Hematopoietic multipotent progenitor cell treated with erythropoietin and hydrocortisone succinate and interleukin-3 and kit ligand, for 8 days (in vitro differentiated cells): ENCODE results near the gene FAM50A.
"Not testable (repeated sequence)": the region's sequence is repeated elsewhere in the genome, so short reads cannot be mapped to it uniquely, and the experiment has no call there.

ENCODE experiments used
- DNase-seq: peaks from one replicate; pipeline ENCODE4 v3.0.0-alpha.2; 2015

Gene FAM50A, protein sequence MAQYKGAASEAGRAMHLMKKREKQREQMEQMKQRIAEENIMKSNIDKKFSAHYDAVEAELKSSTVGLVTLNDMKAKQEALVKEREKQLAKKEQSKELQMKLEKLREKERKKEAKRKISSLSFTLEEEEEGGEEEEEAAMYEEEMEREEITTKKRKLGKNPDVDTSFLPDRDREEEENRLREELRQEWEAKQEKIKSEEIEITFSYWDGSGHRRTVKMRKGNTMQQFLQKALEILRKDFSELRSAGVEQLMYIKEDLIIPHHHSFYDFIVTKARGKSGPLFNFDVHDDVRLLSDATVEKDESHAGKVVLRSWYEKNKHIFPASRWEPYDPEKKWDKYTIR

DNA sequence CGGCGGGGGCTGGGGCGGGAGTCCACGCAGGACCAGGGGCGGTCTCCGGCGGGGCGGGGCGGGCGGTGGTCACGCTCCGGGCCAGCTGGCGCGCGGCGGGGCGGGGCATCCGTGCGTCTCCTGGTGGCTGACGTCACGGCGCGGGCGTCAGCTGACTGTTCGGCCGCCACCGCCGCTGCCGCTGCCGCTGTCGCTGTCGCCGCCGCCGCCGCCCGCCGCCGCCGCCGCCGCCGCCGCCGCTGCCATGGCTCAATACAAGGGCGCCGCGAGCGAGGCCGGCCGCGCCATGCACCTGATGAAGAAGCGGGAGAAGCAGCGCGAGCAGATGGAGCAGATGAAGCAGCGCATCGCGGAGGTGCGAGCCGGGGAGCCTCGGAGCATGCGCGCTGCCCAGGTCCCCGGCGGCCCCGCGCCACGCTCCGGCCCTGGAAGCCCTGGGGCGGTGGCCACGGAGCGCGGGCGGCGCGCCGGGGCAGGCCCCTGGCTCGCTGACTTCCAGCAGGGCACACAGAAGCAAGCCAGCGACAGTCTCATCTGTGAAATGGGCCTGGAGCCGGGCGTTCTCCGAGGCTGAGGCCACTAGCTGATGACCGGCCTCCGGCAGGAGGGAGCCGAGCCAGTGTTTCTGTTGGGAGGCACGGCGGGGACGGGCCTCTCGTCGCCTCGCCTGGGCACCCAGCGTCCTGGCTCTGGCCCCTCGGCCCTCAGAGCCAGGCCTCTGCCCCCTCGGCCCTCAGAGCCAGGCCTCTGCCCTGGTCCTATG is at the start of gene FAM50A:
TSS of gene FAM50A (plus strand) at position 150 of the 763 bp plus-strand sequence. CDS start at position 245, 95 bp downstream.
- peak; percentile 60 for DNase-seq

DNA sequence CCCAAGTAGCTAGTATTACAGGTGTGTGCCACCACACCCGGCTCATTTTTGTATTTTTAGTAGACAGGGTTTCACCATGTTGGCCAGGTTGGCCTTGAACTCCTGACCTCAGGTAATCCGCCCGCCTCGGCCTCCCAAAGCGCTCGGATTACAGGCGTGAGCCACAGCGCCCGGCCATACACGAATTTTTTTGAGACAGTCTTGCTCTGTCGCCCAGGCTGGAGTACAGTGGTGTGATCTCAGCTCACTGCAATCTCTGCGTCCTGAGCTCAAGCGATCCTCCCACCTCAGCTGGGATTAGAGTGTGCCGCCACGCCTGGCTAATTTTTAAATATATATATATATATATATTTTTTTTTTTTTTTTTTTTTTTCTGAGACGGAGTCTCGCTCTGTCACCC is 47.6 kb upstream of the FAM50A start:
- not testable (repeated sequence) for DNase-seq

DNA sequence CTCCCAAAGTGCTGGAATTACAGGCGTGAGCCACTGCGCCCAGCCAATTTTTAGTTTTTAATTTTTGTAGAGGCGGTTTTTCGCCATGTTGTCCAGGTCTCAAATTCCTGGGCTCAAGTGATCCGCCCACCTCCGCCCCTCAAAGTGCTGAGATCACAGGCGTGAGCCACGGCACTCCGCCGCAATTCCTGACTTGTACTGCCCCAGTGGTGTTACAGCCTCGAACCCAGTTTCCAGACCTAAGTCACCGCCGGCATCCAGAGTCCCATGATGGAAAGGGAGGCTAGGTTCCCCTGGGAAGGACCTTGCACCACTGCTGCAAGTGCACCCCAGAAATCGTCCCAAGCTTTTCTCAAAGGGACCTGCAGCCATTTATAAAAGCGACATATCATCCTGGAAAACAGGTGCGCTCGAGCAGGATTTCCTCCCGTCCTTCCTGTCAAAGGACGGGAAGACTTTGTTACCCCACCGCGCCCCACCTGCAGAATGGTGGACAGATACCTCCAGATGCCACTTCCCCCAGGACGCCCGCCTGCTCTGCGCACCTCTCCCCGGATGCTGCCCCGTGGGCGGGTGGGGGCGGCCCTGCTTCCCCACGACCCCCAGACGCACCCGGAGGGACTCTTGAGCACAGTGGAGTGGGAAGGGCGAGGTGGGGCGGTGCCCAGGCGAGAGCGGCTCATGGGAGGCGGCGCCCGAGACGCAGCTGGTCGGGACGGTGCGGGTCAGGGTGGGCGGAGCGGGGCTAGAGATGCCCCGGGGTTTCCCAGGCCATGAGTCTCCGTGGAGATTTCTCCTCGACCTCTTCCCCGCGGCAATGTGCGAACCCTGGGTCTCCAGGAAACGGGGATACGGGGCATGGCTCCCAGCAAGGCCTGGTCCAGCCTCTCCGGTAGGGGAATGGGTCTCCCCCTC is 46.7 kb upstream of the FAM50A start:
- DNase-seq = peak; percentile 71

DNA sequence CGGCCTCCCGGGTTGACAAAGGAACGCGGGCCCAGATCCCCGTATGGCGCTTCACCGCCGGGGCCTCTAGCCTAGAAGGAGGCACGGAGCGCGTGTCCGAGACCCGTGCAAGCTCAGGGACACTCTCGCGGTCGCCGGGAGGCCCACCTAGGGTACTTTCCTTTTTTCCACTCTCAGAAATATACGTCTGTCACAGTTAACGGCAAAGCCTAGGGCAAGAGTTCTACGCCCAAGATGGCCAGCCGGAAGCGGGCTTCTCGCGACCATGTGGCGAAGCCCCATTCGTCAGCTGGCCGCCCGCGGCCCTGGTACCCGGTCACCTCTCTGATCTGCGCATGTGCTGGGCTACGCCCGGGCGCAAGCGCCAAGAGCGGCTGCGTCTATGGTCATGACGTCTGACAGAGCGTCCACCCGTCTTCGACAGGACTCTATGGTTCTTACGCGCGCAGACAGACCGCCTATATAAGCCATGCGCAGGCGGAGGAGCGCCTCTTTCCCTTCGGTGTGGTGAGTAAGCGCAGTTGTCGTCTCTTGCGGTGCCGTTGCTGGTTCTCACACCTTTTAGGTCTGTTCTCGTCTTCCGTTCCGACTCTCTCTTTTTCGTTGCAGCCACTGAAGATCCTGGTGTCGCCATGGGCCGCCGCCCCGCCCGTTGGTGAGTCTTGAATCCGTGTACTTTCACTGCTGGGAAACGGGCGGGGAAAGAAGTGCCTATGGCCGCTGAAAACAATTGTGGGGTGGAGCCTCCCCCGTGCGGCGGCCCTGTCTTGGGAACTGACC is 45.9 kb upstream of the FAM50A start, which contains the start of gene RPL10:
TSS of gene RPL10 (plus strand) at position 490 of the 780 bp plus-strand sequence. CDS start at position 633, 143 bp downstream.
- peak; percentile 95 for DNase-seq

GRCh38 chrX:154398668-154399526 is 45.0 kb upstream of the FAM50A start:
- DNase-seq = peak; percentile 88

GRCh38 chrX:154399527-154400368 is 44.2 kb upstream of the FAM50A start:
- peak; percentile 24 for DNase-seq

- DNase-seq = not testable (repeated sequence)
Measured at GRCh38 chrX:154400369-154400817, 43.5 kb upstream of the FAM50A start.

DNA sequence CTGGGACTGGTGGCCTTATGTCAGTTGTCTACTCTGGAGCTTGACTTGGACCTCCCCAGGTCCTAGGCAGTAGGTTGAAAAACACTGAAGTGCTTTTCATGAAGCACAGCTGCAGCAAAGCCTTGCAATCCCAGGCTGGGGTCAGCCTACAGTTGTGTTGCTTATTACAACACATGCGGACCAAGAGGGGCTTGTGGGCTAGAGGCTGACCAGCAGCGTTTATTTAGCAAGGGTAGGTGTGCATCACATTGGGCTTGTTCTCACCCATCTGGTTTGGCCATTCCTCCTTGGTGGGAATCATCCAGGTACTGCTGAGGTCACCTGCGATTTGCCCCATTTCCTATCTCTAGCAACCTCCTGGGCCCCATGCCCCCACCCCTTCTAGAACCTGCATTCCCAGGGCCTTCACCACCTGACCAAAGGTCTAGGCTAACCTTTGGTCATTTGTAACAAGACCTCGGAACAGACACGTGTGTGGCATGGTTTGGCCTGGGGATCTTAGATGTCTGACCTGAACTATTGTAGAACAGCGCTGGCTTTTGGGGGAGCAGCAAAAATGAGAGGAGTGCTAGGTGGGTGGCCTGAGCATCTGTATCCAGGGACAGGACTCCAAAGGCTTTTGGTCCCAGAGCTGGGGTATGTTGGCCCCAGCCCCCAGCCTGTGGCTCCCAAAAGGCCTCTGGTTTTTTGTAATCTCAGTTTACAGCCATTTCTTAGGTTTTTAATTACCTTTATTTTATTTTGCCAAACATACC is 42.7 kb upstream of the FAM50A start:
- peak; percentile 49 for DNase-seq

DNA sequence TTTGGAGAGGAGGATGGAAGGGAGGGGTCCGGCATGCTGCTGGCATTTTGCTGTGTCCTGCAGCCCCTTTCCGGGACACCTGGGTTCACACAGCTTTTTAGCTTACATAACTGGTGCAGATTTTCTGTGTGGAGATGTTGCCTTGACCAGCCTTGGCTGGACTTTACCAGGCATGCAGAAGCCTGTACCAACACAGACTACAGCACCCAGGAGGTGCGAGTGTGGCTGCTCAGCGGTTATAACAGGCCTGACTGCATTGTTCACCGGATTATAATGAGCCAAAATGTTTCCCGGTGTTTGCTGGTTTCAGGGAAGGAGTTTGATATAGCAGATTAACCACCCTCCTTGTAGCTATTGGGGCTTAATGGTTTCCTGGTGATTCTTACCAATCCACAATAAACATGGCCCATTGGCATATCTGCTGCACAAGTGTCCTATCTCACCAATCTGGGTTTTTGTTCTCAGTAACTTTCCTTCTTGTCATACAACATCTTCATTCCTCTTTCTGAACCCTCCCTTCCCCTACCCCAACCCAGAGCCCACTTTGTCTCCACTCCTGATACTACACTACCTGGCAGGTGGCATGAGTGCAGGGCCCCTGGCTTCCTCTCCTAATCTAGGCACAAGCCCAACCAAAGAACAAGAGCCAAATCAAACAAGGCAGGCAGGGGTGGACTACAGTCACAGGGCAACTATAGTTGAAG is 41.9 kb upstream of the FAM50A start:
- DNase-seq = peak; percentile 21

DNA sequence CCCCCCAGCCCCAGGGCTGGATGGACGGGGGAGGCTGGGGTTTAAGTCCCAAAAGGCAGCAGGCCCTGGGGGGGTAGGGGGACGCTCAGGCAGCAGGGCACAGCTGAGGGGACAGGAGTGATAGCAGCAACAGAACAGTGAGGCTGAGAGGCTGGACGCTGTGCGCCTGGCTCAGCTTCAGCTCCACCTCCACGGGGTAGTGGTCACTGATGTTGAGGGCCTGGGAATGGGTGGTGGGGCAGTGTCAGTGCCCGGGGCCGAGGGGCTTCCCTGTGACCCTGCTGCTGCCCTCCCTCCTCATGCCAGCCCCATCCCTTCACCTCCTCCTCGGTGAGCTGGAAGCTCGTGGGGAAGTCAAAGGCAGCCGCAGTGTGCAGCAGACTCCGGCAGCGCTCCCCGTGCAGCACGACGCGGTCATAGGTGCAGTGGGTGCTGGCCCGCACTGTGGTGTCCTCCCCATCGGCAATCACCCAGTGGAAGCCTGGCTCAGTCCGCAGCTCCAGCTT is 41.3 kb upstream of the FAM50A start:
- DNase-seq = no peak

DNA sequence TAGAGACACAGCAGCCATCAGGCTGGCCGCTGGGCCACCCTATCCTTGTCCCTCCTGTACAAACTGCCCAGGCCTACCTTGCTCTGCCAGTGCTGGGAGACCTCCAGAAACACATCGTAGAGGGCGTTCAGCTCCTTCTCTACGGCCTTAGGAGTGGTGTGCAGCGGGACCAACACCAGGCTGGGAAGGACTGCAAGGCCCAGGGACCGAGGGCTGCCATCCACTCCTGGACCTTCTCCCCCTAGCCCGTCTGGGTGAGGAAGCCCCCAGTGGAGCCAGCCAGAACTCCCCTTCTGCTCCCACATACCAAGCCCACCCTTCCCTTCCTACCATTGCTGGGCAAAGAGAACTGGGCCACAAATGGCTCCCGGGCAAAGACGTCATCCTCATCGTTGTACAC is 40.7 kb upstream of the FAM50A start:
- DNase-seq = no peak

GRCh38 chrX:154403858-154404257 is 40.1 kb upstream of the FAM50A start:
- no peak for DNase-seq

- no peak for DNase-seq
Measured at GRCh38 chrX:154404625-154405192, 39.2 kb upstream of the FAM50A start.

GRCh38 chrX:154408659-154409221 is 35.2 kb upstream of the FAM50A start:
- no peak for DNase-seq

- peak; percentile 83 for DNase-seq
Measured at GRCh38 chrX:154409222-154409871, 34.6 kb upstream of the FAM50A start, which contains the start of gene DNASE1L1. Gene DNASE1L1, minus strand, starts transcription at chrX:154409254. Its CDS starts 3,686 bp downstream, at chrX:154405568.

- peak; percentile 63 for DNase-seq
Measured at GRCh38 chrX:154411981-154412340, 32.0 kb upstream of the FAM50A start.

DNA sequence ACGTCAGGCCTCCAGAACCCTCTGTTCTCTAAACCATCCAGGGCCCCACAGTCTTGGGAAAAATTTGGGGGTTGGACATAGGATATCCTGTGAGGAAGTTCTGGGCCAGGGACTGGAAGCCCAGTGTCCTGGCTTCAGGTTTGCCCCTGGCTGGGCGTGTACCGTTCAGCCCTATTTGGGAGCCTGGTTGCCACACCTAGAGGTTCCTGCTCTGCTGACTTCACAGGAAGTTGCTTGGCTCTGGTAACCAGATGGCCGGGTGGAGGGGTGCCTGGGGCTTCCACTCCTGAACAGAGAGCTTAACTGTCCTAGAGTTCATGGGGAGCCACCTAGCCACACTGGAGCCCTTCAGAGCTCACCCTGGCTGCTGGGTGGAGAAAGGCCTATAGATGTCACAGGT is 31.5 kb upstream of the FAM50A start:
- peak; percentile 26 for DNase-seq
